Sigmoid colon (tissue), 7 donors: ENCODE measurements around the gene APC. TPM values are rescaled to one million over a fixed set of nuclear protein-coding genes. Genes with fewer than 3 reads are reported as not detected.
"Not testable (repeated sequence)": the region's sequence is repeated elsewhere in the genome, so short reads cannot be mapped to it uniquely, and the experiment has no call there.

Source experiments
- DNase-seq: peaks from one replicate; pipeline ENCODE4 v3.0.0-alpha.2; 2019
- H3K27ac ChIP-seq, 4 donors: fragments of 200-600 bp; sonication (generic); one replicate each; pipeline ENCODE4 v1.5.1; 2016 to 2019; ENCODE audit warnings: mild to moderate bottlenecking in 1 of 4
- H3K27me3 ChIP-seq, 3 donors: fragments of 200-600 bp; sonication (generic); one replicate each; pipeline ENCODE4 v1.5.1; 2019; ENCODE audit warnings: mild to moderate bottlenecking in 1 of 3
- H3K36me3 ChIP-seq, 4 donors: fragments of 200-600 bp; sonication (generic); one replicate each; pipeline ENCODE4 v1.5.1; 2016 to 2019
- H3K4me1 ChIP-seq, 4 donors: fragments of 200-600 bp; sonication (generic); one replicate each; pipeline ENCODE4 v1.5.1; 2017 to 2019
- H3K4me3 ChIP-seq, 4 donors: fragments of 200-600 bp; sonication (generic); one replicate each; pipeline ENCODE4 v1.5.1; 2017 to 2019; ENCODE audit warnings: mild to moderate bottlenecking in 2 of 4, moderate library complexity in 1 of 4
- H3K9me3 ChIP-seq, 4 donors: fragments of 200-600 bp in 3 of 4; sonication (generic) in 3 of 4; one replicate each; pipeline versions ENCODE4 v1.5.1 to v1.6.1; 2013 to 2019
- EP300 ChIP-seq, 4 donors: sonication (generic); formaldehyde crosslinking; IDR thresholded peaks; one replicate each; pipeline ENCODE4 v1.6.1; 2017; ENCODE audit warnings: antibody characterized with exemption in 4 of 4
- POLR2A ChIP-seq, 2 donors: fragments of 450-650 bp; IDR thresholded peaks; one replicate each; pipeline ENCODE4 v1.6.1; 2016; ENCODE audit warnings: antibody characterized with exemption in 2 of 2, mild to moderate bottlenecking in 2 of 2, moderate library complexity in 2 of 2
- POLR2AphosphoS5 ChIP-seq, 4 donors: sonication (generic); formaldehyde crosslinking; IDR thresholded peaks; one replicate each; pipeline ENCODE4 v1.6.1; 2017; ENCODE audit warnings: antibody characterized with exemption in 4 of 4
- WGBS, 2 donors: extraction: QIAGEN DNeasy Blood & Tissue Kit; methylation state at CpG; one replicate each; pipeline ENCODE4 v1.1.7; 2013; 5-methylcytosine and 5-hydroxymethylcytosine counted together
- intact Hi-C: fragments of 100-400 bp; cut with DNase I; formaldehyde crosslinking; loops from one replicate; pipeline ENCODE4 v1.15.1; 2023
- polyA plus RNA-seq, 3 donors: library from polyadenylated mRNA; stranded (reverse); fragments of 200-250 nt; gene quantifications; one replicate each; pipeline ENCODE4 v1.2.3, GENCODE V29; 2013
- total RNA-seq, 4 donors: library from RNA; depleted of rRNA; stranded (reverse); fragments of >200 nt; gene quantifications; one replicate each; pipeline ENCODE4 v1.1.0, GENCODE V29; 2016
- TF ChIP-seq, protein P1 (sequence below), 4 experiments: fragments of 450-650 bp in 3 of 4; fragments of 200-600 bp in 1 of 4; IDR thresholded peaks; one replicate each; pipeline ENCODE4 v1.5.1; 2016 to 2019; ENCODE audit warnings: antibody characterized with exemption in 4 of 4, mild to moderate bottlenecking in 3 of 4, moderate library complexity in 2 of 4
- donor health status: healthy with polysubstance abuse.
- donor health status: Bipolar disorder and iron deficiency.
- donor health status: healthy.

The APC gene
- total and polyA plus RNA-seq, 7 donors, result 2.4 to 81.4 (median 46.1) TPM

DNA sequence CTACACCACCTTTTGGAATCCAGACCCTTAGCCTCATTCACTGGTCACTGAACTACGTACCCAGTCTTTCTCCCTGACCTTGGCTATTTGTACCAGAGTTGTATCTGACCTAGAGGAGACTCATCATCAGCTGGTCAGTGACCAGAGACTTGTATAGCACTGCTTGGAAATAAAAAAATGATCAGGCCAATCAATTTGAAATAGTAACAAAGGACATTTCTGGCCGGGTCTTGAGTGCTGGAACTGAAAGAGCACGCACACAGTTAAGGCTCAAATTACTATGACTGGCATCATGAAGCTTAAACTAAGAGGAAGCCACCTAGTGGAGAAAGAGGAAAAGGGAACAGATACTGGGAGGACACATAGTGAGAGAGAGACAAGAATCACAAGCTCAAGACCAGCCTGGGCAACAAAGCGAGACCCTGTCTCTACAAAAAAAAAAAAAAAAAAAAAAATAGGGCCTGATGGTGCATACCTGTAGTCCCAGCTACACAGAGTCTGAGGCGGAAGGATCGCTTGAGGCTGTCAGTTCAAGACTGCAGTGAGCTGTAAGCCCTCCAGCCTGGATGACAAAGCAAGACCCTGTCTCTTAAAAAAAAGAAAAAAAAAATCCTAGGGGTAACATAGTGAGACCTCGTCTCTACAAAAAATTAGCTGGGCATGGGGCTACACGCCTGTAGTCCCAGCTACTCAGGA is 110.6 kb downstream of the APC start:
- Histone ChIP-seq H3K27ac (no peak overlapping the region), H3K27me3 (no peaks in the 10 kb centered on the region), H3K9me3 (no peaks in the 10 kb centered on the region), H3K4me1 (peaks cover 0 to 4% (median 0%) of the 10 kb centered on the region in 4 donors), H3K4me3 (no peak overlapping the region), H3K36me3 (no peaks in the 10 kb centered on the region)
- intact Hi-C loops, result loop anchor here (5.0 kb wide), 1 partner anchor 296 kb away; no protein-coding TSS in a partner anchor
- TF ChIP-seq POLR2A (IDR thresholded peaks at IDR 0.05), result no peak
- TF ChIP-seq, protein P1, sequence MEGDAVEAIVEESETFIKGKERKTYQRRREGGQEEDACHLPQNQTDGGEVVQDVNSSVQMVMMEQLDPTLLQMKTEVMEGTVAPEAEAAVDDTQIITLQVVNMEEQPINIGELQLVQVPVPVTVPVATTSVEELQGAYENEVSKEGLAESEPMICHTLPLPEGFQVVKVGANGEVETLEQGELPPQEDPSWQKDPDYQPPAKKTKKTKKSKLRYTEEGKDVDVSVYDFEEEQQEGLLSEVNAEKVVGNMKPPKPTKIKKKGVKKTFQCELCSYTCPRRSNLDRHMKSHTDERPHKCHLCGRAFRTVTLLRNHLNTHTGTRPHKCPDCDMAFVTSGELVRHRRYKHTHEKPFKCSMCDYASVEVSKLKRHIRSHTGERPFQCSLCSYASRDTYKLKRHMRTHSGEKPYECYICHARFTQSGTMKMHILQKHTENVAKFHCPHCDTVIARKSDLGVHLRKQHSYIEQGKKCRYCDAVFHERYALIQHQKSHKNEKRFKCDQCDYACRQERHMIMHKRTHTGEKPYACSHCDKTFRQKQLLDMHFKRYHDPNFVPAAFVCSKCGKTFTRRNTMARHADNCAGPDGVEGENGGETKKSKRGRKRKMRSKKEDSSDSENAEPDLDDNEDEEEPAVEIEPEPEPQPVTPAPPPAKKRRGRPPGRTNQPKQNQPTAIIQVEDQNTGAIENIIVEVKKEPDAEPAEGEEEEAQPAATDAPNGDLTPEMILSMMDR (IDR thresholded peaks at IDR 0.05), result peak in 3 of 4 experiments; percentile 25 to 44 (median 40)
- no peak for DNase-seq
- 49 to 50% methylated on average over 8 of the region's 8 CpGs for WGBS, 2 donors

DNA sequence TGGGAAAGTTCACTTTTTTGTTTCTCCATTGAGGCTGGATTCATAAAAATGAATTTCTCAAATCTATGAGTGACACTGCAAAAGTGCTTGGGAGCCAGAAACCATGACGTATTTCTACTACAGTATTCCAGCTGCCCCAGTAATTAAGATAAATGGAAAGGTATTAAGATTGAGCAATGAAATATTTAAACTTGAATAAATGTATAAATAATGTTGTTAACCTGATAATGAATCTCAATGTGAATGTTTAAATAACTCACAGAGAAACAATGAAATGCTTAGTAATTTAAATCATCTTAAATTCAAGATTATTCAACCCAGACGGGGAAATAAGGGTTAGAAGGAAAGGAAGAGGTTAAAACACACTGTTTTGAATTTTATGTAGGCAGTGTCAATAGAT is 112.2 kb downstream of the APC start:
- Histone ChIP-seq H3K4me1 (peaks cover 0 to 4% (median 0%) of the 10 kb centered on the region in 4 donors), H3K9me3 (no peaks in the 10 kb centered on the region), H3K36me3 (no peaks in the 10 kb centered on the region), H3K27me3 (no peaks in the 10 kb centered on the region), H3K4me3 (no peak overlapping the region), H3K27ac (no peak overlapping the region)
- no peak for DNase-seq
- WGBS, 2 donors, result 72 to 80% methylated on average over 2 of the region's 2 CpGs
- intact Hi-C loops, result loop anchor here (5.0 kb wide), 1 partner anchor 298 kb away; no protein-coding TSS in a partner anchor
- TF ChIP-seq POLR2AphosphoS5 (IDR thresholded peaks at IDR 0.05), result no peak
- no peak for TF ChIP-seq POLR2A (IDR thresholded peaks at IDR 0.05)
- TF ChIP-seq, protein P1 (IDR thresholded peaks at IDR 0.05), result no peak
- TF ChIP-seq EP300 (IDR thresholded peaks at IDR 0.05), result no peak

DNA sequence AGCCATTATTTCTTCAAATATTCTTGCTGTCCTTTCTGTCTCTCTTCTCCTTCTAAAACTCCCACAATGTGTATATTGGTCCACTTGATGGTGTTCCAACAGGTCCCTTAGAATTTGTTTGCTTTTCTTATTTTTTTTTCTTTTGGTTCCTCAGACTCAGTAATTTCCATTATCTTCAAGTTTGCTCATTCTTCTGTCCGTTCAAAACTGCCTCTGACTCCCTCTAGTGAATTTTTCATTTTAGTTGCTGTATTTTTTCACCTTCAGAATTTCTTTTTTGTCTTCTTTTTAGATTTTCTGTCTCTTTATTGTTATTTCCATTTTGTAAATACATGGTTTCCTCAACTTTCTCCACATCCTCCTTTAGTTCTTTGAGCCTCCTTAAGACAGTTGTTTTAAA is 117.0 kb downstream of the APC start:
- no peaks in the 10 kb centered on the region for H3K9me3 ChIP-seq
- intact Hi-C loops, result no loop called here
- H3K27me3 ChIP-seq, result no peaks in the 10 kb centered on the region
- 76 to 84% methylated on average over 1 of the region's 1 CpG for WGBS, 2 donors
- DNase-seq, result no peak
- no peaks in the 10 kb centered on the region for H3K36me3 ChIP-seq
- H3K27ac ChIP-seq, result no peak overlapping the region
- H3K4me1 ChIP-seq, result no peaks in the 10 kb centered on the region
- no peak overlapping the region for H3K4me3 ChIP-seq
- TF ChIP-seq POLR2A (IDR thresholded peaks at IDR 0.05), result no peak
- TF ChIP-seq EP300 (IDR thresholded peaks at IDR 0.05), result no peak
- no peak for TF ChIP-seq POLR2AphosphoS5 (IDR thresholded peaks at IDR 0.05)
- TF ChIP-seq, protein P1 (IDR thresholded peaks at IDR 0.05), result no peak

DNA sequence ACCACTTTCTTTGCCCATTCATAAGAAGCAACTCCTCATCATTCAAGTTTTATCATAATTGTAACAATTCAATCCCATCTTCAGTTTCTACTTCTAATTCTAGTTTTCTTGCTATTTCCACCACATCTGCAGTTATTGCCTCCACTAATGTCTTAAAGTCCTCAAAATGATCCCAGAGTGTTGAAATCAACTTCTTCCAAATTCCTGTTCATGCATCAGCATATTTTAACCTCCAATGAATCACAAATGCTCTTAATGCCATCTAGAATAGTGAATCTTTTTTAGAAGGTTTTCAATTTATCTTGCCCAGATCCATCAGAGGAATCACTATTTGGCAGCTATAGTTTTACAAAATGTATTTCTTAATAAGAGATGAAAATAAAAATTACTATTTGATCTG is 120.2 kb downstream of the APC start:
- peaks cover 0 to 20% (median 17%) of the 10 kb centered on the region in 4 donors for H3K4me1 ChIP-seq
- no peak overlapping the region for H3K27ac ChIP-seq
- TF ChIP-seq EP300 (IDR thresholded peaks at IDR 0.05) (no peak), POLR2AphosphoS5 (IDR thresholded peaks at IDR 0.05) (no peak), POLR2A (IDR thresholded peaks at IDR 0.05) (no peak)
- TF ChIP-seq, protein P1 (IDR thresholded peaks at IDR 0.05), result no peak
- H3K36me3 ChIP-seq, result no peaks in the 10 kb centered on the region
- intact Hi-C loops, result no loop called here
- H3K4me3 ChIP-seq, result no peak overlapping the region
- H3K9me3 ChIP-seq, result no peaks in the 10 kb centered on the region
- DNase-seq, result no peak
- no peaks in the 10 kb centered on the region for H3K27me3 ChIP-seq

DNA sequence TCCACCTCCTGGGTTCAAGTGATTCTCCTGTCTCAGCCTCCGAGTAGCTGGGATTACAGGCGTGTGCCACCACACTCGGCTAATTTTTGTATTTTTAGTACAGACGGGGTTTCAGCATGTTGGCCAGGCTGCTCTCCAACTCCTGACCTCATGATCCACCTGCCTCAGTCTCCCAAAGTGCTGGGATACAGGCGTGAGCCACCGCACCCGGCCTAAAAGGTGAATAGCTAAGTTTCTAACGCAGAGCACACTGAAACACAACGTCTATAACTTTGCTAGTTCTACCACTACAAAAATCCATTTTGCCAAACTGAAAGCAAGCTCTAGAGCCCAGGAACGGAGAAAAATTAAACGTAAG is 122.9 kb downstream of the APC start:
- not testable (repeated sequence) for DNase-seq, H3K9me3 ChIP-seq, H3K27me3 ChIP-seq
- H3K27ac ChIP-seq, result peak overlapping the region; percentile 79 to 92 (median 86)
- H3K4me1 ChIP-seq, result peaks cover 0 to 33% (median 29%) of the 10 kb centered on the region in 4 donors
- intact Hi-C loops, result loop anchor here (10.0 kb wide), 1 partner anchor 156 kb away; no protein-coding TSS in a partner anchor
- peaks cover 0 to 18% (median 9%) of the 10 kb centered on the region in 4 donors for H3K36me3 ChIP-seq
- H3K4me3 ChIP-seq, result peak overlapping the region; percentile 77 to 92 (median 87)
- WGBS, 2 donors, result 79 to 80% methylated on average over 11 of the region's 11 CpGs
